Esophagus muscularis mucosa (tissue), 4 donors: ENCODE results near the gene PTN. TPM values are rescaled to one million over a fixed set of nuclear protein-coding genes. Genes with fewer than 3 reads are reported as not detected.

Experiments
- DNase-seq: peaks from one replicate; pipeline ENCODE4 v3.0.0-alpha.2; 2017; ENCODE audit errors: extremely low spot score
- H3K27ac ChIP-seq, 4 donors: fragments of 200-600 bp; sonication (generic); replicated peaks in 1 of 4; 1 replicate in 3 of 4; 2 replicates in 1 of 4; pipeline ENCODE4 v1.5.1; 2016 to 2019; ENCODE audit warnings: mild to moderate bottlenecking in 1 of 4
- H3K27me3 ChIP-seq, 4 donors: fragments of 200-600 bp; sonication (generic); one replicate each; pipeline versions ENCODE4 v1.5.1 to v1.6.0; 2016 to 2019
- H3K36me3 ChIP-seq, 4 donors: fragments of 200-600 bp; sonication (generic); one replicate each; pipeline ENCODE4 v1.5.1; 2016 to 2019
- H3K4me1 ChIP-seq, 4 donors: fragments of 200-600 bp; sonication (generic); one replicate each; pipeline ENCODE4 v1.5.1; 2016 to 2019
- H3K4me3 ChIP-seq, 4 donors: fragments of 200-600 bp; sonication (generic); 1 replicate in 2 of 4; 2 replicates in 2 of 4; pipeline ENCODE4 v1.5.1; 2016 to 2019; ENCODE audit warnings: mild to moderate bottlenecking in 4 of 4, moderate library complexity in 1 of 4
- H3K9me3 ChIP-seq, 4 donors: fragments of 200-600 bp; sonication (generic); 1 replicate in 3 of 4; 2 replicates in 1 of 4; pipeline ENCODE4 v1.5.1; 2016 to 2019
- EP300 ChIP-seq: sonication (generic); formaldehyde crosslinking; IDR thresholded peaks from one replicate; pipeline ENCODE4 v1.6.1; 2017; ENCODE audit warnings: antibody characterized with exemption
- POLR2A ChIP-seq: fragments of 450-650 bp; IDR thresholded peaks from one replicate; pipeline ENCODE4 v1.6.1; 2017; ENCODE audit warnings: antibody characterized with exemption, moderate library complexity, mild to moderate bottlenecking, low read depth
- POLR2AphosphoS5 ChIP-seq, 2 donors: sonication (generic); formaldehyde crosslinking; IDR thresholded peaks; one replicate each; pipeline ENCODE4 v1.6.1; 2017; ENCODE audit warnings: antibody characterized with exemption in 2 of 2
- WGBS: methylation state at CpG from one replicate; pipeline ENCODE4 v1.1.5; 2018; 5-methylcytosine and 5-hydroxymethylcytosine counted together
- intact Hi-C: fragments of 100-400 bp; cut with DNase I; formaldehyde crosslinking; loops from one replicate; pipeline ENCODE4 v1.15.1; 2023
- total RNA-seq, 4 donors: library from RNA; depleted of rRNA; stranded (reverse); fragments of >200 nt; gene quantifications; one replicate each; pipeline versions ENCODE4 v1.1.0 to v1.2.1, GENCODE V29; 2016
- TF ChIP-seq, protein P1 (sequence below), 3 experiments: fragments of 200-600 bp in 2 of 3; fragments of 450-650 bp in 1 of 3; sonication (generic) in 2 of 3; IDR thresholded peaks; one replicate each; pipeline ENCODE4 v1.5.1; 2017 to 2019; ENCODE audit warnings: antibody characterized with exemption in 3 of 3, mild to moderate bottlenecking in 2 of 3, moderate library complexity in 1 of 3

The PTN gene
- total RNA-seq, 4 donors from 2014 or later, result 5.4 to 9.2 (median 7.1) TPM

DNA sequence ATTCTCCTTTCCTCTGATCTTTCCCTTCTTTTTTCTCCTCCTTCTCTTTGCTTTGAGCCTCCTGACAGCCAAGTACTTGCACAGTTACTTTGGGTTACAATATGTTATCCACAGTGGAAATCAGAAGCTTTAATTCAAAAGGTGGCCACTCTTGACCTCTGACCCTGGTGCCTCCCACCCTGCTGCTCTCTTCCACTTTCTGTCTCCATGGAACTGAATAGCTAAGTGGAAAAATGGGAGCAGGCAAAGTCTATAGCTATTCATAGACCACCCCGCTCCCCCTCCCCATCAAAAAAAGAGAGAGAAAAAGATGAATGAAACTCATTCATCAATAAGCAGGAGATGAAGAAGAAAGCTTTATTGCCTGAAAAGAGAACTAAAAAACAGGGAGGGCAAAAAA lies 39.4 kb downstream of the PTN start:
- H3K9me3 ChIP-seq, result no peaks in the 10 kb centered on the region
- H3K36me3 ChIP-seq, result no peaks in the 10 kb centered on the region
- intact Hi-C loops, result no loop called here
- no peaks in the 10 kb centered on the region for H3K27me3 ChIP-seq
- no peak for DNase-seq
- no peak overlapping the region for H3K4me3 ChIP-seq
- no peak overlapping the region for H3K27ac ChIP-seq
- TF ChIP-seq, protein P1, sequence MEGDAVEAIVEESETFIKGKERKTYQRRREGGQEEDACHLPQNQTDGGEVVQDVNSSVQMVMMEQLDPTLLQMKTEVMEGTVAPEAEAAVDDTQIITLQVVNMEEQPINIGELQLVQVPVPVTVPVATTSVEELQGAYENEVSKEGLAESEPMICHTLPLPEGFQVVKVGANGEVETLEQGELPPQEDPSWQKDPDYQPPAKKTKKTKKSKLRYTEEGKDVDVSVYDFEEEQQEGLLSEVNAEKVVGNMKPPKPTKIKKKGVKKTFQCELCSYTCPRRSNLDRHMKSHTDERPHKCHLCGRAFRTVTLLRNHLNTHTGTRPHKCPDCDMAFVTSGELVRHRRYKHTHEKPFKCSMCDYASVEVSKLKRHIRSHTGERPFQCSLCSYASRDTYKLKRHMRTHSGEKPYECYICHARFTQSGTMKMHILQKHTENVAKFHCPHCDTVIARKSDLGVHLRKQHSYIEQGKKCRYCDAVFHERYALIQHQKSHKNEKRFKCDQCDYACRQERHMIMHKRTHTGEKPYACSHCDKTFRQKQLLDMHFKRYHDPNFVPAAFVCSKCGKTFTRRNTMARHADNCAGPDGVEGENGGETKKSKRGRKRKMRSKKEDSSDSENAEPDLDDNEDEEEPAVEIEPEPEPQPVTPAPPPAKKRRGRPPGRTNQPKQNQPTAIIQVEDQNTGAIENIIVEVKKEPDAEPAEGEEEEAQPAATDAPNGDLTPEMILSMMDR (IDR thresholded peaks at IDR 0.05), result no peak
- TF ChIP-seq POLR2AphosphoS5 (IDR thresholded peaks at IDR 0.05) (no peak), POLR2A (no peak), EP300 (no peak)
- 95% methylated on average over 1 of the region's 1 CpG for WGBS
- H3K4me1 ChIP-seq, result no peaks in the 10 kb centered on the region

DNA sequence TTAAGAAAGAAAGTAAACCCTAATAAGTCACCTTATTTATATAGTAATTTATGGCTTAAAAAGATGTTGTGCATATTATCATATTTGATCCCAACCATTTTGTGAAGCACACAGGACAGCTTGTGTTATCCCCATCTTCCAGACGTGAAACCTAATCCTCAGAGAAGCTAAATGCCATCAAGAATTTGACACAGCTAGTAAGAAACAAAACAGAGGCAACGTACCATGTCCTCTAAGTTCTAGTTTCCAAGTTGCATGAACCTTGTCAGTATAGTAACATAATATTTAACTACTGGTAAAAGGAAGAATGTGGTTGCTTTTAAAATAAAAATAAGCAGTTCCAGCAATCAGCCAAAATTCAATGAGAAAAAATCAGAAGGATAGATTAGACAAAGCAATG lies 41.5 kb downstream of the PTN start:
- H3K27ac ChIP-seq, result no peak overlapping the region
- H3K9me3 ChIP-seq, result no peaks in the 10 kb centered on the region
- no peak for DNase-seq
- no peaks in the 10 kb centered on the region for H3K27me3 ChIP-seq
- no peak for TF ChIP-seq POLR2AphosphoS5 (IDR thresholded peaks at IDR 0.05)
- no peak for TF ChIP-seq POLR2A
- TF ChIP-seq, protein P1 (IDR thresholded peaks at IDR 0.05), result no peak
- no peak for TF ChIP-seq EP300
- H3K4me1 ChIP-seq, result no peaks in the 10 kb centered on the region
- intact Hi-C loops, result no loop called here
- H3K4me3 ChIP-seq, result no peak overlapping the region
- H3K36me3 ChIP-seq, result no peaks in the 10 kb centered on the region
- 75% methylated on average over 2 of the region's 2 CpGs for WGBS

DNA sequence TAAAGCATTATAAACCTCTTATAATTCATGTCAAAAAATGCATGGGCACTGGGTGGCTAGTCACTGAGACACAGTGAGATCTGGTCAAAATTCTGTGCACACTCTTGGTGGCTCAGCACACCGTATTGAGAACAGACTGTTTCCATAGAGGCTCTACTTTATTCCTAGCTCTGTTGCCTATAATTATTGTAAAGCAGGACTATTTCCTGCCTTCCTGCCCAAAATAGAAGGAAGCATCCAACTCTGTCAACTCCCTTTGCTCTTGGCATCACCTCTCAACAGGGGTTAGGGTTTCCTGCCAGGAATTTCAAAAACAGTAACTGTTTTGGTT lies 45.1 kb downstream of the PTN start:
- H3K27me3 ChIP-seq, result no peaks in the 10 kb centered on the region
- TF ChIP-seq POLR2AphosphoS5 (IDR thresholded peaks at IDR 0.05) (no peak), POLR2A (no peak), EP300 (no peak)
- TF ChIP-seq, protein P1 (IDR thresholded peaks at IDR 0.05), result no peak
- H3K36me3 ChIP-seq, result no peaks in the 10 kb centered on the region
- intact Hi-C loops, result no loop called here
- H3K4me3 ChIP-seq, result no peak overlapping the region
- peaks cover 0 to 4% (median 0%) of the 10 kb centered on the region in 4 donors for H3K4me1 ChIP-seq
- H3K9me3 ChIP-seq, result no peaks in the 10 kb centered on the region
- H3K27ac ChIP-seq, result no peak overlapping the region
- 83% methylated on average over 1 of the region's 1 CpG for WGBS
- DNase-seq, result no peak

DNA sequence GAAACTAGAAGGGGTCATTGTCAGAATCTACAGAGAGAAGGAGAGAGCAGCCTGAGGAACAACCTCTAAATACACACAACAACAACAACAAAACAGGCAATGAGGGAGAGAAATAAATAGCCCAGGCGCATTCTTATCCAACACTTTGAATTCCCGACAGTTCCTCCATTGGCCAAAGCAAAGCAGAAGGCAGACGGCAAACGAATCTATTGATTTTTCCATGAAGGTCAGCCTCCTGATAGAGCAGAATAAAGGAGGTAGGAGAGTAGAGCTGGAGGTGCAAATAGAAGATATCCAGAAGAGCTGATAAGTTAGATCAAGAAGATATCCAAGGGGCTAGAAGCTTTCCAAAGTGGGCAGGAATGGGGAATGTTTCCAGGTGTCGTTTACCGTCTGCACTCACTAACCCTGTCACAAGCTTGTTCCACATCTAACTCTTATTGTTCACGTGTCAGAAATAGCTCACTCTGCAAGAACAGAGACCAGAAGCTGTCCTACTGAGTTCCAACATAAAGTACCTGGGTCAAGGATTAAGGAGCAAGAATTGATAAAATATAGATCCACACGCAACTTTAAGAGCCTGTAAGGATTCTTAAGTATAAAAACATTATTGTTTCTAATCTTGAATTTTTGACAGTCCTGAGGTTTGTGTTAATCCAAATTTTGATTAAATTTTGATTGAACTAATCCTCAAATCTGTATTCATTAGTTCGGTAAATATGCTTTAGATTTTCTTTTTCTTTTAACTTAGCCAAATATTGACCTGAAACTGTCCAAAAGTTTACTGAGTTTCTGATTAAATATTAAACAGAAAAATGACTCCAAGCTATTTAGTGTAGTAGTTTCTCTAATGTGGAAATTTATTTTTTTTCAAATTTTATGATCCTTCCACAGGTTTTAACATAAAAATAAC lies 45.7 kb downstream of the PTN start:
- intact Hi-C loops, result no loop called here
- 82% methylated on average over 9 of the region's 9 CpGs for WGBS

More for the DNA sequence above, 45.7 kb downstream of the PTN start:
- no peaks in the 10 kb centered on the region for H3K9me3 ChIP-seq
- H3K36me3 ChIP-seq, result no peaks in the 10 kb centered on the region
- H3K4me3 ChIP-seq, result no peak overlapping the region
- TF ChIP-seq POLR2AphosphoS5 (IDR thresholded peaks at IDR 0.05) (no peak), POLR2A (no peak), EP300 (no peak)
- TF ChIP-seq, protein P1 (IDR thresholded peaks at IDR 0.05), result no peak
- DNase-seq, result no peak
- H3K27me3 ChIP-seq, result no peaks in the 10 kb centered on the region
- H3K27ac ChIP-seq, result no peak overlapping the region
- peaks cover 0 to 4% (median 0%) of the 10 kb centered on the region in 4 donors for H3K4me1 ChIP-seq
